Prostate gland (tissue), 2 donors: ENCODE results near the gene PAXX. TPM values are rescaled to one million over a fixed set of nuclear protein-coding genes. Genes with fewer than 3 reads are reported as not detected.
A peak's percentile ranks its signal among the peaks of the same experiment; 100 is the strongest.

Experiments used
- DNase-seq: peaks from one replicate; pipeline ENCODE4 v3.0.0-alpha.2; 2019; ENCODE audit warnings: low spot score
- H3K27ac ChIP-seq, 2 donors: fragments of 200-600 bp; sonication (generic); 2 replicates each; pipeline ENCODE4 v1.5.1; 2017 to 2019
- H3K27me3 ChIP-seq: fragments of 200-600 bp; sonication (generic); replicated peaks from 2 replicates; pipeline ENCODE4 v1.5.1; 2019; ENCODE audit not compliant: insufficient read depth
- H3K36me3 ChIP-seq, 2 donors: fragments of 200-600 bp; sonication (generic); 1 replicate in 1 of 2; 2 replicates in 1 of 2; pipeline versions ENCODE4 v1.5.1 to v1.8.1; 2017 to 2019
- H3K4me1 ChIP-seq: fragments of 200-600 bp; sonication (generic); replicated peaks from 2 replicates; pipeline ENCODE4 v1.5.1; 2019
- H3K4me3 ChIP-seq, 2 donors: fragments of 200-600 bp; sonication (generic); 2 replicates each; pipeline ENCODE4 v1.5.1; 2017 to 2019
- H3K9me3 ChIP-seq: fragments of 200-600 bp; sonication (generic); 2 replicates; pipeline ENCODE4 v1.5.1; 2017
- POLR2A ChIP-seq: fragments of 450-650 bp; IDR thresholded peaks from one replicate; pipeline ENCODE4 v1.6.1; 2016; ENCODE audit warnings: antibody characterized with exemption, mild to moderate bottlenecking
- POLR2AphosphoS5 ChIP-seq: sonication (generic); formaldehyde crosslinking; IDR thresholded peaks from one replicate; pipeline ENCODE4 v1.6.1; 2017; ENCODE audit warnings: antibody characterized with exemption
- whole genome bisulfite sequencing: methylation state at CpG from one replicate; pipeline ENCODE4 v1.1.5; 2018; 5-methylcytosine and 5-hydroxymethylcytosine counted together
- intact Hi-C: fragments of 100-400 bp; cut with DNase I; formaldehyde crosslinking; loops from one replicate; pipeline ENCODE4 v1.14.2; 2022
- total RNA-seq, 2 donors: library from RNA; depleted of rRNA; stranded (reverse); fragments of >200 nt; gene quantifications; one replicate each; pipeline ENCODE4 v1.1.0, GENCODE V29; 2016
- TF ChIP-seq, protein P1 (sequence below), 4 experiments: fragments of 200-600 bp in 2 of 4; fragments of 450-650 bp in 2 of 4; sonication (generic) in 2 of 4; IDR thresholded peaks; 1 replicate in 3 of 4; 2 replicates in 1 of 4; pipeline ENCODE4 v1.5.1; 2016 to 2019; ENCODE audit warnings: antibody characterized with exemption in 4 of 4, mild to moderate bottlenecking in 2 of 4, moderate library complexity in 2 of 4

Gene PAXX
- total RNA-seq, 2 donors from 2014 or later: 61.6 to 71.8 TPM

DNA sequence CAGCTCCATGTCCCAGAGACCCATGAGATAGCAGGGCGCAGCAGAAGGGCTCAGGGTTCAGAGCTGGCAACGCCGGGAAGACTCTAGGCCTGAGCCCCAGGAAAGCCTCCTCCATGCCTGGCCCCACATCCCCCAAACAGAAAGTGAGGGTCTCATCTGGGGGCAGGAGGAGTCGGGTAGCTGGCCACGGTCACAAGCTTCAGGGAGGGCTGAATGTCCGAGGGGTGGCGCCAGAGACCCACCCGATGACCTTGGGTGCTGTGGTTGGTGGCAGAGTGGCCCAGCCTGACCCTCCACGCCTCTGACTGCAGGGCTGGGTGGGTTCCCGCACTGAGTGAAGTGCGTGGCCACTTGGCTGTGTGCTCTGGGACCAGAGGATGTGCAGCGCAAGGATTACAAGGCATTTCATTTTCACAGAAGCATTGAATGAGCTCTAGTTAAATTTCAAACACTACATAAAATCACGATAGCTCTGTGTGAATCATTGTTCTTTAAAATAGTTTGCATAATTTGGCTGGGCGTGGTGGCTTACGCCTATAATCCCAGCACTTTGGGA is 44.2 kb upstream of the PAXX start:
- no peak for DNase-seq

DNA sequence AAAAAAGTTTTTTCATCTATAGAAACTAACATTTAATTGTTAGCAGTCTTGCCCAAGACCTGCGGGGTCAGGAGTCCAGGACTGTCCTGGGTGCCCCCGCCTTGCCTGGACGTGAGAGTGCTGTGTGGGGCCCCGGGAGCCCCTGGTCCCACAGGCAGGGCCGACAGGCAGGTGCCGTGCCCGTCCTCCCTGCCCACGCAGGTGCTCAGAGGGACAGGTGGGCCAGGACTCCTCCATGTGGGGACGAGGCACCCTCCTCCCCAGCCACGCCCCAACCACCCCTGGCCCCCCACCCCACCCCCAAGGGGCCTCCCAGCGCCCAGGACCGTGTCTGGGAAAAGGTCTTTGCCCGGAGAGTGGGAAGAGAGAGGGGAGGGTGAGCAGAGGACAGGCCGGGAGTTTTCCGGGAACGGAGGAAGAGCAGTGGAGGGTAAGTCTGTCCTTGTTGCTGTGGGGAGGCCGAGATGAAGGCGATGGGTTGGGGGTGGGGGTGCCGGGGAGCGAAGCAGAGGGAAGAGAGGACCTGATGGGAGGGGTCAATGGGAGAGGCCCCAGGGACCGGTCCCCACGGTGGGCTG is 42.9 kb upstream of the PAXX start:
- intact Hi-C loops: loop anchor here (5.0 kb wide), 1 partner anchor 157 kb away; the partner anchor contains the start of gene TMEM141
- Histone ChIP-seq H3K4me3 (peak overlapping the region; percentile 58 to 61), H3K4me1 (no peaks in the 10 kb centered on the region), H3K27me3 (no peaks in the 10 kb centered on the region), H3K36me3 (no peaks in the 10 kb centered on the region), H3K27ac (peak overlapping the region; percentile 83 to 86), H3K9me3 (no peaks in the 10 kb centered on the region)
- DNase-seq: no peak
- TF ChIP-seq POLR2A (no peak), POLR2AphosphoS5 (no peak)
- TF ChIP-seq, protein P1, sequence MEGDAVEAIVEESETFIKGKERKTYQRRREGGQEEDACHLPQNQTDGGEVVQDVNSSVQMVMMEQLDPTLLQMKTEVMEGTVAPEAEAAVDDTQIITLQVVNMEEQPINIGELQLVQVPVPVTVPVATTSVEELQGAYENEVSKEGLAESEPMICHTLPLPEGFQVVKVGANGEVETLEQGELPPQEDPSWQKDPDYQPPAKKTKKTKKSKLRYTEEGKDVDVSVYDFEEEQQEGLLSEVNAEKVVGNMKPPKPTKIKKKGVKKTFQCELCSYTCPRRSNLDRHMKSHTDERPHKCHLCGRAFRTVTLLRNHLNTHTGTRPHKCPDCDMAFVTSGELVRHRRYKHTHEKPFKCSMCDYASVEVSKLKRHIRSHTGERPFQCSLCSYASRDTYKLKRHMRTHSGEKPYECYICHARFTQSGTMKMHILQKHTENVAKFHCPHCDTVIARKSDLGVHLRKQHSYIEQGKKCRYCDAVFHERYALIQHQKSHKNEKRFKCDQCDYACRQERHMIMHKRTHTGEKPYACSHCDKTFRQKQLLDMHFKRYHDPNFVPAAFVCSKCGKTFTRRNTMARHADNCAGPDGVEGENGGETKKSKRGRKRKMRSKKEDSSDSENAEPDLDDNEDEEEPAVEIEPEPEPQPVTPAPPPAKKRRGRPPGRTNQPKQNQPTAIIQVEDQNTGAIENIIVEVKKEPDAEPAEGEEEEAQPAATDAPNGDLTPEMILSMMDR (IDR thresholded peaks at IDR 0.05): no peak
- 14% methylated on average over 22 of the region's 22 CpGs for WGBS

More for the DNA sequence above, 44.2 kb upstream of the PAXX start:
- no peak overlapping the region for H3K4me3 ChIP-seq
- no peak for TF ChIP-seq POLR2AphosphoS5
- TF ChIP-seq, protein P1 (IDR thresholded peaks at IDR 0.05): peak in 3 of 4 experiments; percentile 34 to 48 (median 34)
- H3K27ac ChIP-seq: no peak overlapping the region
- 41% methylated on average over 15 of the region's 15 CpGs for WGBS
- H3K4me1 ChIP-seq: no peaks in the 10 kb centered on the region
- H3K9me3 ChIP-seq: no peaks in the 10 kb centered on the region
- H3K27me3 ChIP-seq: no peaks in the 10 kb centered on the region
- no peaks in the 10 kb centered on the region for H3K36me3 ChIP-seq
- intact Hi-C loops: loop anchor here (5.0 kb wide), 1 partner anchor 156 kb away; the partner anchor contains the start of gene TMEM141

DNA sequence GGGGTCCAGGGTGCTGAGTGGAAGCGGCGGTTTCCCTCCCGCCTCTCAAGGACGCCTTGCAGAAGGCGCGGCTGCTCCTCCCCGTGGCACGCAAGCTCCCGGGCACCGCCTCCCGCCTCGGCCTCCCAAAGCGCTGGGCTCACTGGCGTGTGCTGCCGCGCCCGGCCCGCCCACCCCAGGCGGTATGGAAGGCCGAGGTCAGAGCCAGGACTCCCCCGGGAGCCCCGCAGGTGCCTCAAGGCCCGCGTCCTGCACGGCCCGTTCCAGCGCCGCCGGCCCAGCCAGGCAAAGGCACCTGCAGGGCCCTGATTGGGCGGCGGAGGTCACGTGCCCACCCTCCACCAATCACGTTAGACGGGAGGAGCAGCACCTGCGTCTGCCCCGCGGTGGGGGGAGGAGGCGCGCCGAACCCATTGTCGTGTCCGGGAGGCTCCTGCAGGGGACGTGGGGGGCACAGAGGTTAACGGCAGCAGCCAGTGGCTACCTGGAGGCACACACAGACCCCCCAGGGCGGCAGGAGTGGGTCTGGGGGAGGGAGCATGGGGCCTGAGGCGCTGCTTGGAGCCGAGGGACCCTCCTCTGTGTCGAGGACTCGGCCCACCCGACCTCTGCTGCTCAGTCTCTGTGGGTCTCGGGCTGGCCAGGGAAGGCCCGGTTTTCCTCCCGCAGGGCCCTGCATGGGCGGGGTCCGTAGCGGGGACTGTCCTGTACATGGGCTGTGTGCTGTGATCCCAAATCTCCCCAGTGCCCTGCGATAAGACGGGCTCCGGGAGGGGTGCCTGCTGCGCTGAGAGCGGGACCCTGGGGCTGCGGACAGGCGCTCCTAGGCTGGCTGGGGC is 42.2 kb upstream of the PAXX start:
- H3K27me3 ChIP-seq: no peaks in the 10 kb centered on the region
- H3K27ac ChIP-seq: peak overlapping the region; percentile 83 to 86
- H3K4me3 ChIP-seq: peak overlapping the region; percentile 58 to 61
- no peaks in the 10 kb centered on the region for H3K4me1 ChIP-seq
- 3% methylated on average over 53 of the region's 63 CpGs for WGBS
- TF ChIP-seq POLR2A (peak; percentile 86), POLR2AphosphoS5 (peak; percentile 88)
- TF ChIP-seq, protein P1 (IDR thresholded peaks at IDR 0.05): peak in 3 of 4 experiments; percentile 10 to 55 (median 55)
- no peaks in the 10 kb centered on the region for H3K36me3 ChIP-seq
- DNase-seq: peak; percentile 95
- H3K9me3 ChIP-seq: no peaks in the 10 kb centered on the region
- intact Hi-C loops: loop anchor here (5.0 kb wide), 2 partner anchors 82 to 158 kb away; partner anchors contain the start of genes FUT7 and TMEM141

DNA sequence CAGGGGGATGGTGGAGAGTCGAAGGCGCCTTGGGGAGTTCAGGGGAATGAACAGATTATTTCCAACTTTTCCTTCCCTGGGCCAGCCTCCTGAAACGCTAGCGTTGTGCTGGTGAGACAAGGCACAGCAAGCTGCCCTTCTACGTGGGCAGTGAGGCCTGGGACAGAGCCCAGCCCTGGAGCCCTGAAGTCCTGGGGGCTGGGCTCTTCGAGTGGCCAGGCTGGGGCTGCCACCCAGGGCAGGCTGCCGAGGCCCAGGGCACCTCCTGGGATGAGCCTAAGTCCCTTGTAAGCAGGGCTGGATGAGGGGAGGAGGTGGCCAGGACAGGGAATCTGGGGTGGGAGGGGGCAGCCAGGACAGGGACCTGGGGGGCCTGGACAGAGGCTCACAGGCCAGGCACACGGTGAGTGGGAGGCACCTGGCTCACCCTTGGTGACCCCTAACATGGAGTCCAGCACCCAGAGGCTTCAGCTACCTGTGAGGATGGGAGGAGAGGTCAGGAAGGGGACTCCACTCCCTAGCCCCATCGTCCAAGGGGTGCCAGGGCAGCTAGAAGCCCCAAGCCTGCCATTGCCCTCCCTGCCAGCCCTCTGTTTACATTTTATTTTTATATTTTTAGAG is 41.5 kb upstream of the PAXX start:
- H3K27me3 ChIP-seq: no peaks in the 10 kb centered on the region
- no peaks in the 10 kb centered on the region for H3K4me1 ChIP-seq
- WGBS: 35% methylated on average over 9 of the region's 9 CpGs
- no peaks in the 10 kb centered on the region for H3K36me3 ChIP-seq
- H3K27ac ChIP-seq: peak overlapping the region; percentile 83 to 86
- peak overlapping the region; percentile 58 to 61 for H3K4me3 ChIP-seq
- no peaks in the 10 kb centered on the region for H3K9me3 ChIP-seq
- no peak for DNase-seq
- TF ChIP-seq POLR2AphosphoS5 (no peak), POLR2A (no peak)
- TF ChIP-seq, protein P1 (IDR thresholded peaks at IDR 0.05): no peak
- intact Hi-C loops: loop anchor here (5.0 kb wide), 1 partner anchor 82 kb away; the partner anchor contains the start of gene FUT7
